NCI-H2029 (cell line): ENCODE data around the gene SNCB.
"Not testable (repeated sequence)": the region's sequence is repeated elsewhere in the genome, so short reads cannot be mapped to it uniquely, and the experiment has no call there.

ENCODE experiments used
- DNase-seq: peaks from one replicate; lab custom pipeline; 2025; lab: John Stamatoyannopoulos, UW

SNCB gene

DNA sequence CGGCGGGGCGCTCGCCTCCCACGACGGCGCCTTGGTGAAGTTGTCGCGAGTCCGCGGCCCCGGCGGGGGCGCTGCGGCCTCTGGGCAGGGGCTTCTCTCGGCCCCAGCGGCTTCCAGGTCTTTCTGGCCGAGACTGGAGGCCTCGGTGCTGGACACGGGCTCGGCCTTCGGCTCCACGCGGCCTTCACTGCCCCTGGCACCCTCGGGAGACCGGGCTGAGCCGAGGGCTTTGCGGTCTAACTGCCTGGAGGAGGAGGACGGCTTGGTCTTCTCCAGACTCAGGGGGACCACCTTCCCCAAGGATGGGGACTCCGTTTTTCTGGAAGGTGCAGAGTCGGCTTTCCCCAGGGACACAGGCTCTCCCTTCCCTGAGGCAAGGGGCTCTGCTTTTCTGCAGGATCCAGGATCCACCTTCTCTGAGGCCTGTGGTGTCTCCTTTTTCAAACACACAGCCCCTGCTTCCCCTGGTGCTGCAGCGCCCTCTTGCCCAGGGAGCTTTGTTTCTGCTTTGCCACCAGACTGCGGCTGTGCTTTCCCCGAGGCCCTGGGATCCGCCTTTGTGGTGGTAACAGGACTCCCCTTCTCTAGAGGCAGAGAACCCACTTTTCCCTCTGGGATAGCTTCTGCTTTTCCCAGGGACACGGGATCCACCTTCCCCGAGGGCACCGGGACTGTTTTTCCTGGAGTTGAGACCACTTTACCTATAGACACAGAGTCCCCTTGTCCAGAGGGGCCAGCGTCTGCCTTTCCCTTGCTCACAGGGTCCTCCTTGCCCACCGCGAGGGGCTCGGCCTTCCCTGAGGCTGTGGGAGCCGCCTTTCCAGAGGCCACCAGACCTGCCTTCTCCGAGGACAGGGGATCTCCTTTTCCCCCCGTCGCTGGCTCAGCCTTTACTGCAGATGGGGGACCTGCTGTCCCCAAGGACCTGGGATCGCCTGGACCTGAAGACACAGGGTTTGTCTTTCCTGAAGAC lies 32.6 kb downstream of the SNCB start:
- no peak for DNase-seq

DNA sequence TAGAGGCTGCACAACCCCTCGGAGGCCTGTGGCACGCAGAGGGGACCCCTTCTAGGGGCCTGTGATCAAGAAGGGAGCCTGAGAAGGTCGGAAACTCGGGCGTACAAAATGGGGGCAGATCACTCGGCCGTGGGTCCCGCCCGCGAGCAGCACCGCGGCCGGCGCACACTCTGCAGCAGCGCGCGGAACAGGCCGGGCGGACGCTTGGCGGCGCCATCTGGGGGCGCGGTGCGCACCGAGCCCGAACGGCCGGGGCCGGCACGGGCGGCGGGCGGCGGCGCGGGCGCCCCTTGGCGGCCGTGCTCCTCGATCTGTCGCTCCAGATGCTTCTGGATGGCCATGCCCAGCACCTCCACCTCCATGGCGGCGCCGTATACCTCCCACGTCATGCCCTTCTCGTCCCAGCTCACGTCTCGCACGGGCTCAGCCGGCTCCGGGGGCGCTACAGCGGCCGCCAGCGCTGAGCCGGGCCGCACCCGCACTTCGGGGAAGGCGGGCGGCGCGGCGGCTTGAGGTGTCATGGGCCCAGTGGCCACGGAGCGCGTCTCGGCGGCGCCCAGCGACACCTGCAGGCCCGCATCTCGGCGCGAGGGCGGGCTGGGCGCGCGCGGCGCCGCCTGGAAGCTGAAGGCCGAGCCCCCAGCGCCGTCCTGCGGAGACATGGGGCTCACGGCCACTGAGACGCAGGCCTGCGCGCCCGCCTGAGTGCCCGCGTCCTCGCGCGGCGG lies 33.5 kb downstream of the SNCB start:
- DNase-seq = no peak

DNA sequence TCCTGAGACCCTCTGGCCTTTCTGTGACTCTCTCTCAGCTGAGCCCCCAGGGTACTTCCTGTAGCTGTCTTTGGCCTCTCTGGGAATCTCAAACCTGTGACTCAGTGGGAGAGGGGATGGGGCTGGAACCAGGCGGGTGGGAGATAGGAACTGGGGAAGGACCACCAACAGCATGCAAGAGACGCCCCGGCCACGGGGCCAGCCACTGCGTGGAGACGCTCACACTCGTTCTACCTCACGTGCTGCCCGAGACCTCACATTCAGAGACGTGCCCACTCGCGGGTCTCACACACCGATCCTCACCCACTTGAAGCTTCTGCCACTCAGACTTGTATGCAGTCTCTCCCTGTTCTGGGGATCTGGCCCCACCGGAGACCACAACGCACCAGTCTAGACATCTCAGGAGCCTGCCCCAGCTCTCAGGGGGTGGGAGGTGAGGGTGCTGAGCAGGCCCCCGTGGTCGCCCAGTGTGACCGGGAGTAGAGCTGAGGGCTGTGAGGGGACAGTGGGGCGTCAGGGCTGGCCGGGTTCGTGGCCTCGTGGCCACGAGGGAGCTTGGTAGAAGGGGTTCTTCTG lies 34.2 kb downstream of the SNCB start:
- no peak for DNase-seq

DNA sequence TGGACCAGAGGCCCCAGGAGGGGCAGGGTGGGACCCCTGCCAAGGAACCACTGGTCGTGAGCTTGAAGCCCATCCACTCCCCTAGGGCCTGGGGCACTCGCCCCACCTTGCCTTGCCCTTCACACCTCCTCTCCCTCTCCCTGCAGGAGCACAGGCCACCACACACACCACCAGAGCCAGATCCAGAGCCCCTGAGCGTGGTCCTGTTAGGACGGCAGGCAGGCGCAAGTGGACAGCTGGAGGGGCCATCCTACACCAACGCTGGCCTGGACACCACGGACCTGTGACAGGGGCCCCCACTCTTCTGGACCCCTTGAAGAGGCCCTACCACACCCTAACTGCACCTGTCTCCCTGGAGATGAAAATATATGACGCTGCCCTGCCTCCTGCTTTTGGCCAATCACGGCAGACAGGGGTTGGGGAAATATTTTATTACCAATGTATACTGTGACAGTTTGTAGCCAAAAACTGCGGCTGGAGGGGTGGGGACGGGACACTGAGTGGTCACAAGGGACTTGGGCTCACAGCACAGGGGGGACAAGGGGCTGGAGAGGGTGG lies 34.9 kb downstream of the SNCB start:
- DNase-seq = no peak

DNA sequence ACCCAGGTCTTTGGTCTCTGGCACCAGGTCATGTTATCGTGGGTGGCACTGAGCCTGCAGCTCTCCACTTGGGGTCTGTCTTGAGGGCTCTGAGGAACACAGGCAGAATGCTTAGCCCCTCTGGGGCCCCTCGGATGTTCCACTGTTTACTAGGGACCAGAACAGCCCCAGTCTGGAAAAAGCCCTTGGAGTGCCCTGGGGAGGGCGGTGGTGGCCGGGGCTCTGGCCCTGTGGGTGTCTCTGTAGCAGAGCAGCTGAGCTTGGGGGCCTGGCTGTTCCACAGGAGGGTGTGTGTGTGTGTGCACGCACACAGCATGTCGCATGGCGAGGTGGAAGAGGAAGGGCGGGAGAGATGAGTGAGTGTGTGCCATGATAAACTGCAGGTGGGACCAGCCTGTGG lies 35.8 kb downstream of the SNCB start:
- DNase-seq = no peak

DNA sequence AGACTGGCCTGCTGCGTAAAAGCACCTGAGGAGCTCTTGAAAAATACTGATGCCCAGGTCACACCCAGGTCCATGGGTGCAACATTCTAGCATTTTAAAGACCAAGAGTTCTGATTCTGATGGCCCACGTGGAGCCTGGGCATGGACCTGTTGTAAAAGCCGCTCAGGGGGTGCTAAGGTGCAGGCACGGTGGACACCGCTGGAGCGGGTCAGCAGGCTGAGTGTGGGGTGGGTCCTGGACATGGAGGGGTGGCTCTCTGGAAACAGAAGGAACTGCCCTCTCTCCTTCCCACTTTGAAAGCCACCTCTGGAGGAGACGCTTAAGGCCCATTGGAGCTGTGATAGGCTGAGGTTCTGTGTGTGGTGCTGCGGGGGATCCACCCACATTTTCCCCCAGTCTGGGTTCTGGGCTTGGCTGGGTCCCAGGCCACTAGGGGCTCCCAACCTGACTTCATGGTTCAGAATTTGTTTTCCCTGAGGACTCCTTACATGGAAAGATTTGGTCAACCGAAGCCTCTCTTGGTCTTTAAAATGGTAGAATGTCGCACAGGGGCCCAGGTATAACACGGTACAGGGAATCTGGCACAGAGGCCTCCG lies 37.0 kb downstream of the SNCB start:
- no peak for DNase-seq

DNA sequence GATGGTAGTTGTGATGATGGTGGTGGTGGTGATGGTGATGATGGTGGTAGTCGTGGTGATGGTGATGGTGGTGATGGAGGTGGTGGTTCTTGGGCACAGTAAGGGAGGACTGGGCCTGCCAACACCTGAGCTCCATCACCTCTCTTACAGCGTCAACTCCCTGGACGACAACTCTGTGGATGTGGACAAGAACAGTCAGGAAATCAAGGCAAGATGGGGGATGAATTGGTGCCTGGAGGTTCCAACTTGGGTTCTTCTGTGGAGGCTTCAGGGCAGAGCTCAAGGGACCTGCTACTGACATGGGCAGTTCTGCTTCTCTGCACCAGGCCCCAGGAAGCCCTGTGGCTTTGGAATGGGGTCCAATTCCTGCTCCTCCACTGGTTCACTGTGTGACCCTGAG lies 37.8 kb downstream of the SNCB start:
- DNase-seq = no peak

DNA sequence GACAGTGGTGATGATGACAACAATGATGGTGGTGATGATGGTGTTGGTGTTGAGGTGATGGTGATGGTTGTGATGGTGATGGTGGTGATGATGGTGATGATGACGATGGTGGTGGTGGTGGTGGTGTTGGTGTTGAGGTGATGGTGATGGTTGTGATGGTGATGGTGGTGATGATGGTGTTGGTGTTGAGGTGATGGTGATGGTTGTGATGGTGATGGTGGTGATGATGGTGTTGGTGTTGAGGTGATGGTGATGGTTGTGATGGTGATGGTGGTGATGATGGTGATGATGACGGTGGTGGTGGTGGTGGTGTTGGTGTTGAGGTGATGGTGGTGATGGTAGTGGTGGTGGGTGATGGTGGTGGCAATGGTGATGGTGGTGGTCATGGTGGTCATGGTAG lies 38.7 kb downstream of the SNCB start:
- not testable (repeated sequence) for DNase-seq

DNA sequence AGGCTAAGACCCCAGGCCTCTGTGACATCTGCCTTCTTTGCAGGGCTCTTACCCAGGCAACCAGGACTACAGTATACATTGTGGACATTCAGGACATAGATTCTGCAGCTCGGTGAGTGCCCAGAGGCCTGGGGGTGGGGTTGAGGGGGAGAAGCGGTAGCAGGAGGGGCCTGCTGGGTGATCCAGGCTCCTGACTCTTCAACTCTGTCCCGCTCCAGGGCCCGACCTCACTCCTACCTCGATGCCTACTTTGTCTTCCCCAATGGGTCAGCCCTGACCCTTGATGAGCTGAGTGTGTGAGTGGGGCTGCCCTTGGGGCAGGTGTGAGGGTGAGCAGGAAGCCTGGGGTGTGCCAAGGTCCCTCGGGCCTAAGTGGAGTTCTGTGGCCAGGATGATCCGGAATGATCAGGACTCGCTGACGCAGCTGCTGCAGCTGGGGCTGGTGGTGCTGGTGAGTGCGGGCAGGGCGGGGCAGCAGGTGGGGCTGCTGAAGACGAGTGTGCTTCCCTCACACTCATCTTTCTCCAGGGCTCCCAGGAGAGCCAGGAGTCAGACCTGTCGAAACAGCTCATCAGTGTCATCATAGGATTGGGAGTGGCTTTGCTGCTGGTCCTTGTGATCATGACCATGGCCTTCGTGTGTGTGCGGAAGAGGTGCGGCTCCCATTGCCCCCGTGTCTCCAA lies 40.2 kb downstream of the SNCB start:
- DNase-seq = peak; percentile 89

DNA sequence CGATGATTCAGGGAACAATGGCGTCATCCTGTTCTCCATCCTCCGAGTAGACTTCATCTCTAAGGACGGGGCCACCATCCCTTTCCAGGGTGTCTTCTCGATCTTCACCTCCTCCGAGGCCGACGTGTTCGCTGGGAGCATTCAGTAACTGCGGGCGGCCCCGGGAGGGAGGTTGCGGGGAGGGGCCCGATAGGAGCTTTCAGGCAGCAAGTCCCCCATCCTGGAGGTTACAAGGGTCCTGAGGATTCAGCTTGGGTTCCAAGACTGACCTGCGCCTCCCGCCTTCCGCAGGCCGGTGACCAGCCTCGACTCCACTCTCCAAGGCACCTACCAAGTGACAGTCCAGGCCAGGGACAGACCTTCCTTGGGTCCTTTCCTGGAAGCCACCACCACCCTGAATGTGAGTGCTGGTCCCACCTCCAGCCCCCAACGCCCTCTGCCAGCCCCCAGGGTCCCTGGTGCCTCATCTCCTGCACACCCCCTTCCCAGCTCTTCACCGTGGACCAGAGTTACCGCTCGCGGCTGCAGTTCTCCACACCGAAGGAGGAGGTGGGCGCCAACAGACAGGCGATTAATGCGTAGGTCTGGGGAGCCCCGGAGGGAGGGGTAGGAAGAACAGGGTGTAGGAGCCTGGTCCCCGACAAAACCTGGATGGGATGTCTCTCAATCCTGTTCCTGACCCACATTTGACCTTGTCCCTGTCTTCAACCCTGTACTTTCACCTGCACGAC lies 41.1 kb downstream of the SNCB start:
- DNase-seq = no peak

DNA sequence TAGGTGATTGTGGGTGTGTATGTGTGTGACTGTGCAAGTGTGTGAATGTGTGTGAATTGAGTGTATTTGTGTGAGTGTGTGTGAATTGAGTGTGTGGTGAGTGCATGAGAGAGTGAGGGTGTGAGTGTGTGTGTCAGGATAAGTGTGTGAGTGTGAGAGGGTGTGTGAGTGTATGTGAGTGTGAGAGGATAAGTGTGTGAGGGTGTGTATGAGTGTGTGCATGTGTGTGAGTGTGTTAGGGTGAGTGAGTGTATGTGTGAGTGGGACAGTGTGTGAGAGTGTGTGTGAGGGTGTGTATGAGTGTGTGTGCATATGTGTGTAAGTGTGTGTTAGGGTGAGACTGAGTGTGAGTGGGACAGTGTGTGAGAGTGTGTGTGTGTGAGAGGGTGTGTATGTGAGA lies 42.0 kb downstream of the SNCB start:
- DNase-seq = no peak

DNA sequence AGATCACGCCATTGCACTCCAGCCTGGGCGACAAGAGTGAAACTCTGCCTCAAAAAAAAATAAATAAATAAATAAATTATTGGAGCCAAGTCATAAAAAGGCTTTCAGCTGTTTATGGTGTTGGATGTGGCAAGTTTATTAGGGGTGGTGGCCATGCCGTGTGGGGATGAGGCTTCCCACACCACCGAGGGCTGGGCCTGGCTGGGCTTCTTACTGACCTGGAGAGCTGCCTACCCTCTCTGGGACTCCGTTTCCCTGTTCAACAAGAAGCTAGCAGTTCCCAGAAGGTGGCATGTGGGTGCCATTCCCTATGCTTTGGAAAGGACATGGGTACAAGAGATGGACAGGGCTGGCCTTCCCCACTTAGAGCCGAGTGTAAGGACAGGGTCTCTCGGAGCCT lies 42.9 kb downstream of the SNCB start:
- no peak for DNase-seq

DNA sequence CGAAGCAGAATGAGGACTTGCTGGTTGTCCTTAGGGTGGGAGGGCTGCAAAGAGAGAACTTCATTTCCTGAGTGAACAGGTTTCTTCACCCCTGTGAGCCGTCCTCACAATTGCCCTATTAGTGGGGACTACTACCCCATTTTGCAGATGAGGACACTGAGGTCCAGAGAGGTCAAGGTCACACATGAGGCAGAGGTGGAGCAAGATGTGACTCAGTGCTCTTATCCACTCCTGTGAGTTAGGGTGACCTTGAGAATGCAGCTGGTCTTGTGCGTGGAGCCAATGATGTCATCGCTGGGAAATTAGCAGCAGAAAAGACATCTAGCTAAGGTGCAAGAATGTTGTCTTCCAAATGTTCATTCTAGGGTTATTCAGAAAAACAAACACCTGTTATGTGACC lies 47.3 kb downstream of the SNCB start:
- DNase-seq = no peak

DNA sequence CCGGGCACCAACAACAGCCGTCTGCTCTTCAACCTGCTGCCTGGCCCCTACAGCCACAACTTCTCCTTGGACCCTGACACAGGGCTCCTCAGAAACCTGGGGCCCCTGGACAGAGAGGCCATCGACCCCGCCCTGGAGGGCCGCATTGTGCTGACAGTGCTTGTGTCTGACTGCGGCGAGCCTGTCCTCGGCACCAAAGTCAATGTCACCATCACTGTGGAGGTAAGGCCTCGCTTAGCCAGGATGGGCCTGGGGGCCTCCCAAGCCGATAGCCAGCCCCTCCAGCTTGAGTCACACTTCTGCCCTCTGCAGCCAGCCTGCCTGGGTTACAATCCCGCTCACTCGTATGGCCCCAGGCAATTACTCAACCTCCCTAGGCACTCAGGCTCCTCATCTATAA lies 49.0 kb downstream of the SNCB start:
- DNase-seq = no peak

DNA sequence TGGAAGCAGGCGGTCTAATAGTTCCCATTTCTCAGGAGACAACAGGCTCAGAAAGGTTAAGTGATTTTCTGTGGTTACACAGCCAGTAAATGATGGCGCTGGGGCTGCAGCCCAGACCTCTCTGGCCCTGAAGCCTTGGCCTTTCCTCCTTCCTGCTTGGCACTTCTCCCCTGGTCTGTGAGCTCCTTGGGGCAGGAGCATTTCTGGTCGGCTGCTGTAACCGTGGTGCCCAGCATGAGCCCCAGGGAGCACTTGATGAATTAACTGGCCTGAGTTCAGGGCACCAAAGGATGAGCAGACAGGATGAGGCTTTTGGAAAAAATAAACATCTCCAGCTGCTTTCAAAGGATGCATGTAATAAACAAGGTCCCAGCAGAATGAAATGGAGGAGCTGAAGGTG lies 51.0 kb downstream of the SNCB start:
- DNase-seq = no peak

DNA sequence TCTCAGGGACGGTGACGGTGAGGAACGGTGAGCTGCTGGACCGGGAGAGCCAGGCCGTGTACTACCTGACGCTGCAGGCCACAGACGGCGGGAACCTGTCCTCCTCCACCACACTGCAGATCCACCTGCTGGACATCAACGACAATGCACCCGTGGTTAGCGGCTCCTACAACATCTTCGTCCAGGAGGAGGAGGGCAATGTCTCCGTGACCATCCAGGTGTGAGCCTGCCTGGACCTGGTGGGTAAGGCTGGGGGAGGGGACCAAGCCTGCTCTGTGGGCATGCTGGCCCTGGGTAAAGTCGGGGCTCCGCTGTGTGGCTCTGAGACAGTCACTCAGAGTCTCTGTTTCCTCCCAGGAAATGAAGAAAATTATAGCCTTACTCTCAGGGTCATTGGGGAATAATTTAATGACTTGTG lies 51.9 kb downstream of the SNCB start:
- DNase-seq = no peak

DNA sequence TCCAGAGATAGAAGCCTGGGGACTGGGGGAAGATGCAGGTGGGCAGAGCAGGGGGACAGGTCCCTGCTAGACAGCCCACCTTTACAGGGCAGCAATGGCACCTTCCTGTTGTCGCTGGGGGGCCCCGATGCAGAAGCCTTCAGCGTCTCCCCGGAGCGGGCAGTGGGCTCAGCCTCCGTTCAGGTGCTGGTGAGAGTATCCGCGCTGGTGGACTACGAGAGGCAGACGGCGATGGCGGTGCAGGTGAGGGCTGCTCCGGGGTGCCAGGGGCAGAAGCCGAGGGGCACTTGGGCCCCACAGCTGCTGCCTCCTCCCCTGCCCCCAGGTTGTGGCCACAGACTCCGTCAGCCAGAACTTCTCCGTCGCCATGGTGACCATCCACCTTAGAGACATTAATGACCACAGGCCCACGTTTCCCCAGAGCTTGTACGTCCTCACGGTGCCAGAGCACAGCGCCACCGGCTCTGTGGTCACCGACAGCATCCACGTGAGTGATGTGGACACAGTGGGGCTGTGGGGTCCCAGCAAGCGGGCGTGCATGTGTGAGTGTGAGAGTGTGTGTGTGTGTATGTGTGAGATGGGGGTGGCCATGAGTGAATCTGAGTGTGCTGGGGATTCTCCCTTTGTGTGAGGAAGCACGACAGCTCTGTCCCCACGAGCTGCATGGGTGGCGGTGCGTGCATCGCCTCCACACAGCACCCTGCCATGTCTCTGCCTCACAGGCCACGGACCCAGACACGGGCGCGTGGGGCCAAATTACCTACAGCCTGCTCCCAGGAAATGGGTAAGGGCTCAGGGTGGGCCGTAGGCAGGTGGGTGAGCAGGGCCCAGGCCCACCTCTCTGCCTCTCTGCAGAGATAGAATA lies 52.8 kb downstream of the SNCB start:
- DNase-seq = no peak

DNA sequence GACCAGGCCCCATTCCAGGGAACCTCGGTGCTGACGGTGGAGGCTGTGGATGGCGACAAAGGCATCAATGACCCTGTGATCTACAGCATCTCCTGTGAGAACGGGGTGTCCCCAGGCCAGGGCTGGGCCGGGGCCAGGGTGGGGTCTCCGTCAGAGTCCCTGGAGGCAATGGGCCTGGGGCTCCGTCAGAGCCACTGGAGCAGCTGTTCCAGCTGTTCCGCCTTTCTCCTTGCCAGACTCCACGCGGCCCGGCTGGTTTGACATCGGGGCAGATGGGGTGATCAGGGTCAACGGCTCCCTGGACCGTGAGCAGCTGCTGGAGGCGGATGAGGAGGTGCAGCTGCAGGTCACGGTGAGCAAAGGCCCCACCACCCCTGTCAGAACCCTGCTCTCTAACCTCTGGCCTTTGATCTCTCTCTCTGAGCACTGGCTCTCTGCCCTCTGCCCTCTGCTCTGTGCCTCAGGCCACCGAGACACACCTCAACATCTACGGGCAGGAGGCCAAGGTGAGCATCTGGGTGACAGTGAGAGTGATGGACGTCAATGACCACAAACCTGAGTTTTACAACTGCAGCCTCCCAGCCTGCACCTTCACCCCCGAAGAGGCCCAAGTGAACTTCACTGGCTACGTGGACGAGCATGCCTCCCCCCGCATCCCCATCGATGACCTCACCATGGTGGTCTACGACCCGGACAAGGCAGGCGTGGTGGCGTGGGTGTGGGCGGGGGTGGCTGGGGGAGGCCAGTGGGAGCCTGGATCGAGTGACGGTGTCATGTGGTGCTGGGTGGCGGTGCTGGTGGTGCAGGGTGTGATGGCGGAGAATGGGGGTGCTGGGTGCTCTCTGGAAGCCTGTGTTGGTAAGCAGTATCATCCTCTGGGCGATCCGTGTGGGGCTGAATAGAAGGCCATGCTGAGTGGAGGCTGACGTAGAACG lies 54.6 kb downstream of the SNCB start:
- no peak for DNase-seq

DNA sequence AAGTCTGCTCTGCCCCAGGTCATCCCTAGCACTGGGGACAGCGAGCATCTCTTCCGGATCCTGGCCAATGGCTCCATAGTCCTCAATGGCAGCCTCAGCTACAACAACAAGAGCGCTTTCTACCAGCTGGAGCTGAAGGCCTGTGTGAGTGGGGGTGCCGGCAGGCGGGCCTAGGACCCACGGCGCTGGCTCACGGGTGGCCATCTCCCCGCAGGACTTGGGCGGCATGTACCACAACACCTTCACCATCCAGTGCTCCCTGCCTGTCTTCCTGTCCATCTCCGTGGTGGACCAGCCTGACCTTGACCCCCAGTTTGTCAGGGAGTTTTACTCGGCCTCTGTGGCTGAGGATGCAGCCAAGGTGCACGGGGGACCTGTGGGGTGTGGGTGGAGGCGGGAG lies 55.3 kb downstream of the SNCB start:
- DNase-seq = no peak
